Measurements from ENCODE around the gene PRCD.
A peak's percentile ranks its signal among the peaks of the same experiment; 100 is the strongest.
"Not testable (repeated sequence)": the region's sequence is repeated elsewhere in the genome, so short reads cannot be mapped to it uniquely, and the experiment has no call there.

PRCD gene

DNA sequence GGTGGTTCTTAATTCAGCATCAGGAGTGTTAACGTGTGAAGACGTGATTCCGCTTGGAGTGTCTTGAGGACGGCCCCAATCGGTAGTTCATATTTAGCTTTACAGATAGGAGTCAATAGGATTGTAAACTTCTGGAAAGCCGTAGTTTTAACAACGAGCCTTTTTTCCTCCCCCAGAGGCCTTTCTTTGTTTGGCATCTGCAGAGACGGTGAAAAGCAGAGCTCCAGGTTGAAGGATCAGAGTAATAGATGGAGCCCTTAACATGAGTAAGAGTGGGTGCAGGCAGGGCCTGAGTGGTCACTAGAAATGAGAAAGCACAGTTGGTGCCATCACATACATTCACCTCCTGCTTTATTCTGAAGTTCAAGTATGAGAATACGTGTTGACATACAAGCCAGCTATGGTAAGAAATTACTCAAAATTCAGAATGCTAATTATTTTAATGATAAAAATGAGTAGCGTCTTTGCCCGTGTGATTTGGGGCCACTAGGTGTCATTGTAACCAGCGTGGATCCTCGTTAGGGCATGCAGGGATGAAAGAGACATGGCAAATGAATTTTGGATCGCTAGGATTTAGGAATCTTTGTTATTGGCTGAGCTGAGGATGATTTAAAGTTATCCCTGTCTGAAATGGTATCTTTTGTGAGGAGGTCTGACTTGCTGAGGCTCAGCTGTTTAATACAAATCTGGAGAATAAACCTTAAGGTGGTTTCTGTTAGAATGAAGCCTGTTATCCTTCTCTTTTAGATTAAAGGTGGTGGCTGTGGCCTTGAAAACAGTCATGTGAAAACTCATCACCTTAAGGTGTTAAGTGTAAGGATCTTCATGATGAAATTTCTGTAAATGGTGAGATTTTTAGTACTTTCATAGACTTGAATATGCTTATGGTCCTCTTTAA lies 18.6 kb downstream of the PRCD start:
- TF ChIP-seq, protein P1, sequence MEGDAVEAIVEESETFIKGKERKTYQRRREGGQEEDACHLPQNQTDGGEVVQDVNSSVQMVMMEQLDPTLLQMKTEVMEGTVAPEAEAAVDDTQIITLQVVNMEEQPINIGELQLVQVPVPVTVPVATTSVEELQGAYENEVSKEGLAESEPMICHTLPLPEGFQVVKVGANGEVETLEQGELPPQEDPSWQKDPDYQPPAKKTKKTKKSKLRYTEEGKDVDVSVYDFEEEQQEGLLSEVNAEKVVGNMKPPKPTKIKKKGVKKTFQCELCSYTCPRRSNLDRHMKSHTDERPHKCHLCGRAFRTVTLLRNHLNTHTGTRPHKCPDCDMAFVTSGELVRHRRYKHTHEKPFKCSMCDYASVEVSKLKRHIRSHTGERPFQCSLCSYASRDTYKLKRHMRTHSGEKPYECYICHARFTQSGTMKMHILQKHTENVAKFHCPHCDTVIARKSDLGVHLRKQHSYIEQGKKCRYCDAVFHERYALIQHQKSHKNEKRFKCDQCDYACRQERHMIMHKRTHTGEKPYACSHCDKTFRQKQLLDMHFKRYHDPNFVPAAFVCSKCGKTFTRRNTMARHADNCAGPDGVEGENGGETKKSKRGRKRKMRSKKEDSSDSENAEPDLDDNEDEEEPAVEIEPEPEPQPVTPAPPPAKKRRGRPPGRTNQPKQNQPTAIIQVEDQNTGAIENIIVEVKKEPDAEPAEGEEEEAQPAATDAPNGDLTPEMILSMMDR (IDR thresholded peaks at IDR 0.05; ENCODE audit: extremely low read depth, insufficient read depth, missing control alignments), result peak; percentile 73
- DNase-seq (ENCODE audit: low spot score), result no peak
- in situ Hi-C loops (cut with MboI; ENCODE audit: low pct_unique_long_range_greater_than_20kb, low sequenced_read_pairs, unreplicated experiment), result no loop called here

DNA sequence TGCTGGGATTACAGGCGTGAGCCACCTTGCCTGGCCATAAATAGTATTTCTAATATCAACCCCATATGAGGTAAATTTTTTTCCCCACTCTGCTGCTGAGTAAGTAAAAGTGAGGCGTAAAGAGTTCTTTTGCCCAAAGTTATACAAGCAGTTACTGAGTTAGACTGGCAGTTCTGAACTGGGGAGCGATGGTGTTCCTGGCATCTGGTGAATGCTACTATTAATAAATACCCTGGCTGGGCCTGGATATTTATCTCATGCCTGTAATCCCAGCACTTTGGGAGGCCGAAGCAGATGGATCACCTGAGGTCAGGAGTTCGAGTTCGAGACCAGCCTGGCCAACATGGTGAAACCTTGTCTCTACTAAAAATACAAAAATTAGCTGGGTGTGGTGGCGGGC lies 19.6 kb downstream of the PRCD start:
- in situ Hi-C loops (cut with MboI; ENCODE audit: low pct_unique_long_range_greater_than_20kb, low sequenced_read_pairs, unreplicated experiment); DNase-seq (ENCODE audit: low spot score): not testable (repeated sequence)

DNA sequence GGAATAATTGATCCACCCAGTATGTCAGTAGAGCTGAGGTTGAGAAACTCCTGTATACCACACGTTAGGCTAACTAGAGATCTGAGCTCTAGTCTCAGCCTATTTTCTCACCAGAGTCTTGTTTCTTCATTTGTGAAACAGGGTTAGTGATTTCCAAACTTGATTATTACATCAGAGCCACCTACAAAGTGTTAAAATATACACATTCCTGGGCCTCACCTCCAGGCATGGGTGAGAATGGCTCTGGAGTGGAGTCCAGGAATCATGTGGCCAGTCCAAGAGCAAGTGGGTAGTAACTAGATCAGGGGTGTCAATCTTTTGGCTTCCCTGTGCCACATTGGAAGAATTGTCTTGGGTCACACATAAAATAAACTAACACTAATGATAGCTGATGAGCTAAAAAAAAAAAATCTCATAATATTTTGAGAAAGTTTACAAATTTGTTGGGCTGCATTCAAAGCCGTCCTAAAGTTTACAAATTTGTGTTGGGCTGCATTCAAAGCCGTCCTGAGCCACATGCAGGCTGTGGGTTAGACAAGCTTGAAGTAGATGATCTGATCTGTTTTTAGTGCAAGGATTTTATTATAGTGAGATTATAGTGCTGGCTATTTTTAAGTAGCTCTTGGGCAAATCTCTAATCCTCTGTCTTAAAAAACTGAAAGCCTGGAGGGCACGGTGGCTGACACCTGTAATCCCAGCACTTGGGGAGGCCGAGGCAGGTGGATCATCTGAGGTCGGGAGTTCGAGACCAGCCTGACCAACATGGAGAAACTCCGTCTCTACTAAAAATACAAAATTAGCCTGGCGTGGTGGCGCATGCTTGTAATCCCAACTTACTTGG lies 20.4 kb downstream of the PRCD start:
- DNase-seq (ENCODE audit: low spot score), result no peak
- in situ Hi-C loops (cut with MboI; ENCODE audit: low pct_unique_long_range_greater_than_20kb, low sequenced_read_pairs, unreplicated experiment), result no loop called here
- TF ChIP-seq, protein P1 (IDR thresholded peaks at IDR 0.05; ENCODE audit: extremely low read depth, insufficient read depth, missing control alignments), result no peak

DNA sequence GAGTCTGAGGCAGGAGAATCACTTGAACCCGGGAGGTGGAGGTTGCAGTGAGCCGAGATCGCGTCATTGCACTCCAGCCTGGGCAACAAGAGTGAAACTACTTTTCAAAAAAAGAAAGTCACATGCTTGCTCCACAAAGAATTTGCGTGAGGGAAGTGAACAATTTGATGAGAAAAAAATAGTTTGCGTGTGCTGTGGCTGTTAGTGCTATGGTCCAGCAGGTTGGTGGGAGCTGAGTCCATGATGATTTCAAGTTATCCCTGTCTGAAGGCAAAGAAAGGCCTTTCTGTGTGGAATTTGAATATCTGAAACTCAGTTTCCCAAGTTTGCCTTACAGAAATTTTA lies 21.0 kb downstream of the PRCD start:
- TF ChIP-seq, protein P1 (IDR thresholded peaks at IDR 0.05; ENCODE audit: extremely low read depth, insufficient read depth, missing control alignments), result no peak
- no peak for DNase-seq (ENCODE audit: low spot score)
- in situ Hi-C loops (cut with MboI; ENCODE audit: low pct_unique_long_range_greater_than_20kb, low sequenced_read_pairs, unreplicated experiment), result no loop called here

DNA sequence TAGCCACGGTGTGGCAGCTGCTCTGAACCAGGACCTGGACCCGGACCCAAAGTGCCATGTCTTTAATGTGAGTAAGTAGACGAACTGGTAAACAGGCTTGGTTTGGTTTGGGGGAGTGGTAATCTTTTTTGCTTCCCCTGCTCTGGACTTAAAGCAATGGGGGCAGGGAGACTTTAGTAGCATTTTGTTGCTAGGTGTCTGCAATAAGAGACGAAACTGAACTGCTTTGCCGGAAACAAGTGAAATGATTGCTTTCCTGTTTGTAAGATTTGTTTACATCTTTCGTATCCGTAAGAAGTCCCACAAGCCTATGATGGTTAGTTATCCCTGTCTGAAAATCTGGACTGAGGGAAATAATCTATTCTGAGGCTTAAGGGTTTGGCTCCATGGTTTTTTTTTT lies 21.5 kb downstream of the PRCD start:
- in situ Hi-C loops (cut with MboI; ENCODE audit: low pct_unique_long_range_greater_than_20kb, low sequenced_read_pairs, unreplicated experiment), result no loop called here
- no peak for DNase-seq (ENCODE audit: low spot score)
- TF ChIP-seq, protein P1 (IDR thresholded peaks at IDR 0.05; ENCODE audit: extremely low read depth, insufficient read depth, missing control alignments), result no peak

DNA sequence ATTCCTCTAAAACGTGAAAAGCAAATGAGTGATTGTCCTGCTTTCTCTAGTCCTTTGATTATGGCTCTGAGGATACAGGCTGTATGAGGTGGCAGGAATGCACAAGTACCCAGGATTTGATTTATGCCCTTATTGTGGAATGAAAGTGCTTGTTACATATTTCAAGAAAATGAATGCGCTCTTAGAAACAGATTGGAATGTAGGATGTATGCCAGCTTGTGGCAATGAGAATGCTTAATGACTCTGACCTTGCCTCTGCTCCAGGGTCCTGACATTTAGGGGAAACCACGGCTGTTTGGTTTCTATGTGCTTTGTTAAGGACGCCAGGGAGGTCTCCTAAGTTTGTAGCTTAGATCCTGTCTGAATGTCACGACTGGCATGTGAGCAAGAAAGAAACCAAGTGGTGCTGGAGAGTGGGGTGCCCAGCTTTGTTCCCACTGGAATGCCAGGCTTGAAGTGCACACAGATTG lies 22.0 kb downstream of the PRCD start:
- DNase-seq (ENCODE audit: low spot score), result no peak
- TF ChIP-seq, protein P1 (IDR thresholded peaks at IDR 0.05; ENCODE audit: extremely low read depth, insufficient read depth, missing control alignments), result no peak
- in situ Hi-C loops (cut with MboI; ENCODE audit: low pct_unique_long_range_greater_than_20kb, low sequenced_read_pairs, unreplicated experiment), result no loop called here

DNA sequence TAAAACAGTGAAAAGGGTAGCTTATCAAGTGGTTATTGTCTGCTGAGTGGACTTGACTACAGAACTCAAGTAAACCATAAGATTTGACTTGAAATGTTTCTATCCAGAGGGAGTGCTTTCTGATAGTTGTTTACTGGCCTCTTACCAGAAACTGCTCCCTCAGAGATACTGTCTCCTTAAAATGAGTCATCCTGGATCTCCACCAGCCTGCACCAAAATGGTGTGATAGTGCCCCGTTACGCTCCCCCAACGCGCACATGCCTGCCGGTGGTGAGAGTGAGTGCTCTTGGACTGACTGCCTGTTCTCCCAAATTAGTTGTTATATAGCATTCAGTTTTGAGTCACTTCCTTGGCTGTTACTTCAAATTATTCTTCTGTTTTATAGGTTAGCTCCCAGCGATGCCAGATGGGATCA lies 22.9 kb downstream of the PRCD start:
- no peak for DNase-seq (ENCODE audit: low spot score)
- in situ Hi-C loops (cut with MboI; ENCODE audit: low pct_unique_long_range_greater_than_20kb, low sequenced_read_pairs, unreplicated experiment), result no loop called here
- TF ChIP-seq, protein P1 (IDR thresholded peaks at IDR 0.05; ENCODE audit: extremely low read depth, insufficient read depth, missing control alignments), result no peak

DNA sequence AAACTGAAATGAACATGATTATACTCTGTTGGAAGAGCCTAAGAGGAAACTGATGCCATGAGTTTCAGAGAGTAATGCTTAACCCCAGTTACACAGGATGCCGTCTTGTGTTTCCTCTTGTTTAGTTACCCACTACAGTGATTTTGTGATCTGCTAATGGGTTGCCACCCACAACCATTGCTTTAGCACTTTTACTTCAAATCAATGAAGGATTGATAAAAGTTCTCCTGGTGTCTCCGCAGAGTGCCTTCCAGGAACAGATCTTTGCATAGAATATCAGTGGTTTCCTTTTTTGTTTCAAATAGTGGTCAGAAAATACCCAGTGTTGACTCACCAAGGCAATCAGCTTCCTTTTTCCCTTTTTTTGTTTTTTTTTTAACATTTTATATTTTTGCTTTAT lies 23.5 kb downstream of the PRCD start:
- DNase-seq (ENCODE audit: low spot score); in situ Hi-C loops (cut with MboI; ENCODE audit: low pct_unique_long_range_greater_than_20kb, low sequenced_read_pairs, unreplicated experiment): not testable (repeated sequence)

DNA sequence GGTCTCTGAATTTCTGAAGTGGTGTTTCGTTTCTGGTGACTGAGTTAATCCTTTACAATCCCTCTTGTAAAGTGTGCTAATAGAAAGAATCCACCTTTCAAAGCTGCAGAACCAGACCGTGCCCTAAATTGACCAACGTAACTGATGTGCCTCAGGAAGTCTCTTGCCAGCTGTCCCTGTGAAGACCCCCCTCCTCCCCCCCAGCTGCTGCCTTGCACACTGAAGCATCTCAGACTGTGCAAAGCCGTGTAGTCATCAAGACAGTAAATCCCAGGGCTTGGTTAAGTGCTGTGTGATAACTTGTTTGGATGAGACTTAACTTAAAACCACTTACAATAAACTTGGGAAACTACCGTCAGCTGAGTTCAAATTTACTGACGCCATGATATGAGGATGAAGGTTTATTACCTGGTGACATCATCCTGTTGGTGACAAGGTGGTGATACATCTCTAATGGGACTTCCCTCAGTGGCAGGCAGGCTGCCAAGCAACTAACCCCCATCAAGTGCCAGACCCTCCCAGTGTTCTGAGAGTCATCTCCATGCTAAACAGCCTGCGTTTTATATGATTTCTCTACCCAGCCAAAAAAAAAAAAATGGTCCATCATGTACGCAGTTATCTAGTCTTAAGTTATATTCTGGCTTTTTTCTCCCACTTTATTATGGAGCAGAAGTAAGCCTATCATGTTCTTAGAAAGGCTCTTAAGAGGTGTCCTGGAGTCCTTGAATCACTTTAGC lies 25.3 kb downstream of the PRCD start:
- in situ Hi-C loops (cut with MboI; ENCODE audit: low pct_unique_long_range_greater_than_20kb, low sequenced_read_pairs, unreplicated experiment); DNase-seq (ENCODE audit: low spot score): not testable (repeated sequence)
